ENCODE results near the gene COQ10A. TPM values are rescaled to one million over a fixed set of nuclear protein-coding genes. Genes with fewer than 3 reads are reported as not detected.
A peak's percentile ranks its signal among the peaks of the same experiment; 100 is the strongest.

Gene COQ10A
- total RNA-seq, 4 donors from 2014 or later, result 1.6 to 9.5 (median 4.1) TPM

GRCh38 chr12:56224954-56225353 is 41.8 kb upstream of the COQ10A start:
- peak overlapping the region; percentile 67 to 81 (median 69) for H3K4me3 ChIP-seq
- intact Hi-C loops (cut with DNase I), result no loop called here
- WGBS, 2 donors, result 54 to 70% methylated on average over 9 to 10 of the region's 11 CpGs
- H3K27me3 ChIP-seq, result no peaks in the 10 kb centered on the region
- H3K36me3 ChIP-seq, result peaks cover 0 to 40% (median 7%) of the 10 kb centered on the region in 3 donors
- peak overlapping the region; percentile 80 to 99 (median 92) for H3K27ac ChIP-seq
- no peak for TF ChIP-seq POLR2A (IDR thresholded peaks at IDR 0.05)
- TF ChIP-seq, protein P1, sequence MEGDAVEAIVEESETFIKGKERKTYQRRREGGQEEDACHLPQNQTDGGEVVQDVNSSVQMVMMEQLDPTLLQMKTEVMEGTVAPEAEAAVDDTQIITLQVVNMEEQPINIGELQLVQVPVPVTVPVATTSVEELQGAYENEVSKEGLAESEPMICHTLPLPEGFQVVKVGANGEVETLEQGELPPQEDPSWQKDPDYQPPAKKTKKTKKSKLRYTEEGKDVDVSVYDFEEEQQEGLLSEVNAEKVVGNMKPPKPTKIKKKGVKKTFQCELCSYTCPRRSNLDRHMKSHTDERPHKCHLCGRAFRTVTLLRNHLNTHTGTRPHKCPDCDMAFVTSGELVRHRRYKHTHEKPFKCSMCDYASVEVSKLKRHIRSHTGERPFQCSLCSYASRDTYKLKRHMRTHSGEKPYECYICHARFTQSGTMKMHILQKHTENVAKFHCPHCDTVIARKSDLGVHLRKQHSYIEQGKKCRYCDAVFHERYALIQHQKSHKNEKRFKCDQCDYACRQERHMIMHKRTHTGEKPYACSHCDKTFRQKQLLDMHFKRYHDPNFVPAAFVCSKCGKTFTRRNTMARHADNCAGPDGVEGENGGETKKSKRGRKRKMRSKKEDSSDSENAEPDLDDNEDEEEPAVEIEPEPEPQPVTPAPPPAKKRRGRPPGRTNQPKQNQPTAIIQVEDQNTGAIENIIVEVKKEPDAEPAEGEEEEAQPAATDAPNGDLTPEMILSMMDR (IDR thresholded peaks at IDR 0.05), result no peak
- no peaks in the 10 kb centered on the region for H3K9me3 ChIP-seq
- no peak for DNase-seq
- peaks cover 32 to 47% (median 33%) of the 10 kb centered on the region in 3 donors for H3K4me1 ChIP-seq

DNA sequence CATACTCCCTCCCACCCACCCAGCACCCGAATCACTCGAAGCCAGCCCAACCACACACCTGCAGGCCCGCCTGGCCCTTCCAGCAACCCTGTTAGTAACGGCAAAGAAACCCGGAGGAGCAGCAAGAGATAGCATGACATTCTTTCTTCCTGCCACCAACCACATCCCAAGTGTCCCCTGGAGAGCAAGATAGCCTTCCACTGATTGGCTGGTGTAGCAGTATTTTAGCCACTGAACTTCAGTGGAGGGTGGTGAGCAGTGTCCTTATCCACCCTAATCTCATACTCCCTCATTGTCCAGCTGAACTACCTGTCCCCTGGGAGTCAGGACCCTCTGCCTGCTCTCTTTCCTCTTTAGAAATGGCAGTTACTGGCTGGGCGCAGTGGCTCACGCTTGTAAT is 37.7 kb upstream of the COQ10A start:
- no peak overlapping the region for H3K4me3 ChIP-seq
- H3K27me3 ChIP-seq, result no peaks in the 10 kb centered on the region
- WGBS, 2 donors, result 83 to 96% methylated on average over 4 of the region's 7 CpGs
- no peaks in the 10 kb centered on the region for H3K9me3 ChIP-seq
- H3K27ac ChIP-seq, result no peak overlapping the region
- no peak for DNase-seq
- intact Hi-C loops (cut with DNase I), result no loop called here
- TF ChIP-seq, protein P1 (IDR thresholded peaks at IDR 0.05), result no peak
- TF ChIP-seq POLR2A (IDR thresholded peaks at IDR 0.05), result no peak
- H3K4me1 ChIP-seq, result peaks cover 7 to 13% (median 9%) of the 10 kb centered on the region in 3 donors
- peaks cover 0 to 40% (median 7%) of the 10 kb centered on the region in 3 donors for H3K36me3 ChIP-seq

- DNase-seq, result no peak
- Histone ChIP-seq H3K36me3 (peaks cover 0 to 40% (median 7%) of the 10 kb centered on the region in 3 donors), H3K4me1 (peaks cover 1 to 6% (median 3%) of the 10 kb centered on the region in 3 donors), H3K27me3 (no peaks in the 10 kb centered on the region), H3K9me3 (no peaks in the 10 kb centered on the region), H3K4me3 (no peak within 1 kb of the TSS), H3K27ac (no peak within 1 kb of the TSS)
- intact Hi-C loops (cut with DNase I), result no loop called here
- 60 to 75% methylated on average over 4 of the region's 4 CpGs for WGBS, 2 donors
- TF ChIP-seq POLR2A (IDR thresholded peaks at IDR 0.05), result no peak
- TF ChIP-seq, protein P1 (IDR thresholded peaks at IDR 0.05), result no peak
Measured at GRCh38 chr12:56229916-56230431, 36.8 kb upstream of the COQ10A start, which contains the start of gene SLC39A5. Gene SLC39A5, plus strand, starts transcription at chr12:56230051. Its CDS starts 1,224 bp downstream, at chr12:56231275.

- Histone ChIP-seq H3K36me3 (peaks cover 0 to 38% (median 7%) of the 10 kb centered on the region in 3 donors), H3K27ac (no peak overlapping the region), H3K9me3 (no peaks in the 10 kb centered on the region), H3K27me3 (no peaks in the 10 kb centered on the region), H3K4me1 (no peaks in the 10 kb centered on the region), H3K4me3 (no peak overlapping the region)
- WGBS, 2 donors, result 69 to 73% methylated on average over 5 of the region's 8 CpGs
- TF ChIP-seq, protein P1 (IDR thresholded peaks at IDR 0.05), result no peak
- no peak for TF ChIP-seq POLR2A (IDR thresholded peaks at IDR 0.05)
- intact Hi-C loops (cut with DNase I), result no loop called here
- DNase-seq, result no peak
Measured at GRCh38 chr12:56230432-56231183, 36.1 kb upstream of the COQ10A start.

DNA sequence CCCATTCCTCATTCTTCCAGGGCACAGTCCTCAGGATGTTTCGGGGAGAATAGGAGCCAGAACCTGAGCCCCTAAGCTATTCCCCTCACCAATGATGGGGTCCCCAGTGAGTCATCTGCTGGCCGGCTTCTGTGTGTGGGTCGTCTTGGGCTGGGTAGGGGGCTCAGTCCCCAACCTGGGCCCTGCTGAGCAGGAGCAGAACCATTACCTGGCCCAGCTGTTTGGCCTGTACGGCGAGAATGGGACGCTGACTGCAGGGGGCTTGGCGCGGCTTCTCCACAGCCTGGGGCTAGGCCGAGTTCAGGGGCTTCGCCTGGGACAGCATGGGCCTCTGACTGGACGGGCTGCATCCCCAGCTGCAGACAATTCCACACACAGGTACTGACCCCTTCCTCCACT is 35.6 kb upstream of the COQ10A start:
- Histone ChIP-seq H3K27ac (no peak overlapping the region), H3K36me3 (peaks cover 0 to 32% (median 7%) of the 10 kb centered on the region in 3 donors), H3K9me3 (no peaks in the 10 kb centered on the region), H3K4me1 (no peaks in the 10 kb centered on the region), H3K4me3 (no peak overlapping the region), H3K27me3 (no peaks in the 10 kb centered on the region)
- TF ChIP-seq, protein P1 (IDR thresholded peaks at IDR 0.05), result no peak
- TF ChIP-seq POLR2A (IDR thresholded peaks at IDR 0.05), result no peak
- intact Hi-C loops (cut with DNase I), result no loop called here
- 100% methylated on average over 1 of the region's 11 CpGs; no CpG with 5 or more reads in 1 of the 2 donors for WGBS, 2 donors
- DNase-seq, result no peak
